Left ventricle myocardium inferior (tissue), 1 donor: ENCODE measurements around the gene CTSO. TPM values are rescaled to one million over a fixed set of nuclear protein-coding genes. Genes with fewer than 3 reads are reported as not detected.

Source experiments
- DNase-seq: peaks from one replicate; pipeline ENCODE4 v3.0.0-alpha.2; 2020
- H3K27ac ChIP-seq: fragments of 200-600 bp; replicated peaks from 2 replicates; pipeline ENCODE4 v1.8.0; 2021
- H3K27me3 ChIP-seq: fragments of 200-600 bp; 2 replicates; pipeline ENCODE4 v1.8.0; 2021; ENCODE audit warnings: low read depth
- H3K36me3 ChIP-seq: fragments of 200-600 bp; 2 replicates; pipeline ENCODE4 v1.8.0; 2021
- H3K4me1 ChIP-seq: fragments of 200-600 bp; 2 replicates; pipeline ENCODE4 v1.8.0; 2021
- H3K4me3 ChIP-seq: fragments of 200-600 bp; 2 replicates; pipeline ENCODE4 v1.8.0; 2021; ENCODE audit warnings: mild to moderate bottlenecking, moderate library complexity
- H3K9me3 ChIP-seq: fragments of 200-600 bp; replicated peaks from 2 replicates; pipeline ENCODE4 v1.8.0; 2021
- intact Hi-C: fragments of 100-400 bp; cut with micrococcal nuclease; formaldehyde crosslinking; loops from one replicate; pipeline ENCODE4 v1.11.0; 2022
- total RNA-seq: library from RNA; stranded (reverse); fragmentation: NEBNext Ultra II Directional; extraction: Animal tissue kit (Norgen Biotek cat#: 25700); gene quantifications from one replicate; pipeline ENCODE4 v1.2.1, GENCODE V29; 2021
- TF ChIP-seq, protein P1 (sequence below): fragments of 200-600 bp; IDR thresholded peaks from 2 replicates; pipeline ENCODE4 v1.8.0; 2021; ENCODE audit warnings: antibody characterized with exemption, mild to moderate bottlenecking, borderline replicate concordance
- donor health status: DM: no; HTN: yes; CAD: no; lungs with severe emphysema.

Gene CTSO
- total RNA-seq, 1 donor from 2014 or later, result 5.8 TPM

DNA sequence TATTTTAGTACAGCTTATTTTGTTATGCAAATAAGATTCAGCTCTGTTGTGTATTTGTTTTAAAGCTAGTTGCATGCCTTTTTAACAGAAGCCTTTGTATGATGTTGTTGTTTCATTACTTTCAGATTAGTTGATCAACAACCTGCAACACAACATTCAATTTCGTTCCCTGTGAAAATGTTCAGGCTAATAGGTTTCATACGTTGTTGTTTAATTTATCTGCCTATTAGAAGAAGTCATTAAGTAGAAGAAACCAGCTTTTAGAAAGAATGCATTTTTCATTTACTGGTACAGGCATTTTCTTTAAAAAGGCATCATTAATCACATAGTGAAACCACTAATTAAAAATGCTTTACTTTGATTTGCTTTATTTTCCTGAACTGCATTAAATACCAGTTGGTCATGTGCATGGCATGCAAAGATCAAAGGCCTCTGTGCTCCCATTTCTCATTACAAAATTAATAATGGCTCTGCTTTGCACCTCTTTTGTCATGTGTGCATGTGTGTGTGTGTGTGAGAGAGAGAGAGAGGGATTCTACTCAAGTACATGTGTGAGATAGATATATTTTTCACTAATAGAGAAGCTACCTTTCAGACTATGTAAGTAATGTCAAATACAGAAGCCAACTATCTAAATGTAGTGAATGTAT, 29.2 kb upstream of the CTSO start:
- intact Hi-C loops, result no loop called here

GRCh38 chr4:155978810-155979209, 25.1 kb upstream of the CTSO start:
- Histone ChIP-seq H3K27ac (no peak overlapping the region), H3K4me3 (no peak overlapping the region), H3K9me3 (peaks cover 16% of the 10 kb centered on the region), H3K36me3 (no peaks in the 10 kb centered on the region), H3K27me3 (no peaks in the 10 kb centered on the region), H3K4me1 (no peaks in the 10 kb centered on the region)
- TF ChIP-seq, protein P1, sequence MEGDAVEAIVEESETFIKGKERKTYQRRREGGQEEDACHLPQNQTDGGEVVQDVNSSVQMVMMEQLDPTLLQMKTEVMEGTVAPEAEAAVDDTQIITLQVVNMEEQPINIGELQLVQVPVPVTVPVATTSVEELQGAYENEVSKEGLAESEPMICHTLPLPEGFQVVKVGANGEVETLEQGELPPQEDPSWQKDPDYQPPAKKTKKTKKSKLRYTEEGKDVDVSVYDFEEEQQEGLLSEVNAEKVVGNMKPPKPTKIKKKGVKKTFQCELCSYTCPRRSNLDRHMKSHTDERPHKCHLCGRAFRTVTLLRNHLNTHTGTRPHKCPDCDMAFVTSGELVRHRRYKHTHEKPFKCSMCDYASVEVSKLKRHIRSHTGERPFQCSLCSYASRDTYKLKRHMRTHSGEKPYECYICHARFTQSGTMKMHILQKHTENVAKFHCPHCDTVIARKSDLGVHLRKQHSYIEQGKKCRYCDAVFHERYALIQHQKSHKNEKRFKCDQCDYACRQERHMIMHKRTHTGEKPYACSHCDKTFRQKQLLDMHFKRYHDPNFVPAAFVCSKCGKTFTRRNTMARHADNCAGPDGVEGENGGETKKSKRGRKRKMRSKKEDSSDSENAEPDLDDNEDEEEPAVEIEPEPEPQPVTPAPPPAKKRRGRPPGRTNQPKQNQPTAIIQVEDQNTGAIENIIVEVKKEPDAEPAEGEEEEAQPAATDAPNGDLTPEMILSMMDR, result no peak
- intact Hi-C loops, result no loop called here
- no peak for DNase-seq

More for the DNA sequence above, 29.2 kb upstream of the CTSO start:
- Histone ChIP-seq H3K4me1 (no peaks in the 10 kb centered on the region), H3K36me3 (no peaks in the 10 kb centered on the region), H3K27ac (no peak overlapping the region), H3K9me3 (peaks cover 16% of the 10 kb centered on the region), H3K4me3 (no peak overlapping the region), H3K27me3 (no peaks in the 10 kb centered on the region)
- no peak for DNase-seq
- TF ChIP-seq, protein P1, result no peak

DNA sequence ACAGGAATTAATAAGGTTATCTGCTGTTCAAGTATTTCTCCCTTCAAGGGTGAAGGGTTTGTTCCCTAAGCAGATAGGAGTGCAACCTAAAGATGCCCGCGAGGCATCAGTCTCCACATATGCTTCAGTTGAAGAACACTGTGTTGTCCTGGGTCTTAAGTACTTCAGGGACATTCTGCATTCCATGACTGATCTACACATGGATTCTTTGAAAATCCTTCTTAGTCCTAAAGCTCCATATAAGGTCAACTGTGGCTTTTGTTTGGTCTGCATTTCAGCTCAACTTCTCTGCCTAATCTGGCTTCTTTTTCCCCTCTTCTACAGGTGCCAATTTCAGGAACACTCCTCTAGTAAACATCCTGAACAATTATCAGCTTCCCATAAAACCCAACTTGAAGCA, 21.8 kb upstream of the CTSO start:
- H3K27ac ChIP-seq, result no peak overlapping the region
- no peaks in the 10 kb centered on the region for H3K4me1 ChIP-seq
- no peak overlapping the region for H3K4me3 ChIP-seq
- H3K36me3 ChIP-seq, result no peaks in the 10 kb centered on the region
- H3K9me3 ChIP-seq, result peaks cover 16% of the 10 kb centered on the region
- TF ChIP-seq, protein P1, result no peak
- DNase-seq, result no peak
- peaks cover 11% of the 10 kb centered on the region for H3K27me3 ChIP-seq
- intact Hi-C loops, result no loop called here

DNA sequence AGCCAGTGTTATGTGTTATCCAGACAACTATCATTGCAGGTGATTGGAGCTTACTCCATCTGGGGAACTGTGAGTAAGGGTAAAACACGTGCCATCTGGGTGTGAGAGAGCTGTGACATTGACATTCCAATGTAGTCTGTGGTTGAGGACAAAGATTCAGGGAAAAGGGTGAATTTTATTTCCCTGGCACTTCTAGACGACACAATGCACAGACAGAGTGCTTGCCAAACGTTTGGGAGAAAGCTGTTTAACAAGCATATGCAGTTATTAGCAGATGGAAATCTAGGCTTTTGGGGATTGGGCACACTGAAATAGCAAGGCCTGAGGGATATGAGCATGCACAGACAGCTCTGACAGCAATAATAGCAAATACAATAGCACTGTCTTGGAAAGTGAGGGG, 21.3 kb upstream of the CTSO start:
- Histone ChIP-seq H3K9me3 (peaks cover 16% of the 10 kb centered on the region), H3K4me1 (no peaks in the 10 kb centered on the region), H3K27me3 (peaks cover 11% of the 10 kb centered on the region), H3K4me3 (no peak overlapping the region), H3K36me3 (no peaks in the 10 kb centered on the region), H3K27ac (no peak overlapping the region)
- intact Hi-C loops, result no loop called here
- TF ChIP-seq, protein P1, result no peak
- no peak for DNase-seq

GRCh38 chr4:155974476-155974749, 20.7 kb upstream of the CTSO start:
- intact Hi-C loops, result no loop called here
- Histone ChIP-seq H3K27ac (no peak overlapping the region), H3K9me3 (peaks cover 11% of the 10 kb centered on the region), H3K4me1 (no peaks in the 10 kb centered on the region), H3K27me3 (peaks cover 11% of the 10 kb centered on the region), H3K4me3 (no peak overlapping the region), H3K36me3 (no peaks in the 10 kb centered on the region)
- TF ChIP-seq, protein P1, result no peak
- DNase-seq, result no peak
